H1 (cell line): ENCODE results near the gene RPS21. TPM values are rescaled to one million over a fixed set of nuclear protein-coding genes. Genes with fewer than 3 reads are reported as not detected.

ENCODE experiments used
- CTCF ChIA-PET: fragments of 300-600 bp; sonication (Branson Sonifier 250); formaldehyde crosslinking; loops from one replicate; lab custom pipeline; 2021; ENCODE audit not compliant: partially characterized antibody; lab: Charles Lee
- POLR2A ChIA-PET: fragments of 300-600 bp; sonication (Branson Sonifier 250); formaldehyde crosslinking; loops from one replicate; lab custom pipeline; 2021; ENCODE audit warnings: inconsistent platforms; ENCODE audit not compliant: partially characterized antibody; lab: Charles Lee
- DNase-seq, 2 experiments: peaks; one replicate each; pipeline versions ENCODE4 v3.0.0 to v3.0.0-alpha.2; 2010 to 2022; ENCODE audit warnings: low spot score in 2 of 2, low read depth in 1 of 2, mixed read lengths in 1 of 2
- FAIRE-seq: peaks from 2 replicates; lab custom pipeline; 2011; peaks lifted over from hg19 to GRCh38; lab: Jason Lieb, UNC
- H2AFZ ChIP-seq: 2 replicates; pipeline ENCODE4 v1.8.1; 2012; ENCODE audit warnings: low read length, inconsistent platforms
- H2AK5ac ChIP-seq: 2 replicates; pipeline ENCODE4 v1.6.1; 2013; ENCODE audit warnings: low read depth, low read length
- H2BK120ac ChIP-seq: replicated peaks from 2 replicates; pipeline ENCODE3; 2013; ENCODE audit warnings: low read depth, low read length, inconsistent platforms
- H2BK12ac ChIP-seq: 2 replicates; pipeline ENCODE4 v1.6.1; 2013; ENCODE audit warnings: low read depth, low read length
- H2BK15ac ChIP-seq: 2 replicates; pipeline ENCODE4 v1.6.1; 2013; ENCODE audit warnings: low read length
- H2BK20ac ChIP-seq: 2 replicates; pipeline ENCODE4 v1.6.1; 2013; ENCODE audit warnings: low read length
- H2BK5ac ChIP-seq: 2 replicates; pipeline ENCODE4 v1.6.1; 2013; ENCODE audit warnings: low read depth, low read length
- H3K14ac ChIP-seq: 2 replicates; pipeline ENCODE4 v1.6.1; 2013; ENCODE audit warnings: inconsistent platforms; ENCODE audit not compliant: insufficient read length
- H3K18ac ChIP-seq: 2 replicates; pipeline ENCODE4 v1.6.1; 2013; ENCODE audit warnings: low read length; ENCODE audit errors: extremely low read depth
- H3K23ac ChIP-seq: 2 replicates; pipeline ENCODE4 v1.6.1; 2013; ENCODE audit warnings: inconsistent platforms; ENCODE audit not compliant: insufficient read length
- H3K23me2 ChIP-seq: 2 replicates; pipeline ENCODE4 v1.6.1; 2013; ENCODE audit warnings: low read depth, low read length
- H3K27ac ChIP-seq: 2 replicates; pipeline ENCODE4 v1.6.1; 2011; ENCODE audit warnings: low read depth, low read length, inconsistent platforms
- H3K27me3 ChIP-seq, 4 experiments: replicated peaks in 1 of 4; 1 replicate in 1 of 4; 2 replicates in 3 of 4; pipeline versions ENCODE4 v1.6.1 to v1.8.1; 2011 to 2013; ENCODE audit warnings: low read length in 3 of 4, mild to moderate bottlenecking in 3 of 4, inconsistent platforms in 2 of 4, mixed read lengths in 2 of 4, moderate library complexity in 1 of 4; ENCODE audit not compliant: control insufficient read depth in 3 of 4, insufficient read depth in 3 of 4; ENCODE audit errors: extremely low read depth in 1 of 4
- H3K36me3 ChIP-seq, 4 experiments: 2 replicates each; pipeline versions ENCODE4 v1.6.1 to v1.8.1; 2011 to 2013; ENCODE audit warnings: mild to moderate bottlenecking in 4 of 4, low read length in 3 of 4, moderate library complexity in 2 of 4, control low read depth in 1 of 4, inconsistent platforms in 1 of 4; ENCODE audit not compliant: insufficient read depth in 4 of 4, control insufficient read depth in 2 of 4
- H3K4ac ChIP-seq: replicated peaks from 2 replicates; pipeline ENCODE3; 2013; ENCODE audit warnings: low read length, low read depth, mixed read lengths, inconsistent platforms; ENCODE audit not compliant: insufficient read length
- H3K4me1 ChIP-seq, 4 experiments: replicated peaks in 1 of 4; 1 replicate in 1 of 4; 2 replicates in 3 of 4; pipeline versions ENCODE4 v1.6.1 to v1.8.1; 2011 to 2013; ENCODE audit warnings: low read length in 3 of 4, inconsistent platforms in 2 of 4, mixed read lengths in 1 of 4; ENCODE audit not compliant: insufficient read depth in 4 of 4, control insufficient read depth in 3 of 4
- H3K4me2 ChIP-seq, 2 experiments: 2 replicates each; pipeline versions ENCODE4 v1.6.1 to v1.8.1; 2011 to 2013; ENCODE audit warnings: low read depth in 2 of 2, low read length in 2 of 2, control low read depth in 1 of 2, inconsistent platforms in 1 of 2, mild to moderate bottlenecking in 1 of 2; ENCODE audit not compliant: insufficient read depth in 1 of 2
- H3K4me3 ChIP-seq, 4 experiments: fragments of 200-600, 300-600 bp in 1 of 4; sonication (generic), shearing (Covaris generic), sonication (Bioruptor Twin) in 1 of 4; 2 replicates each; pipeline versions ENCODE4 v1.5.1 to v1.8.1; 2011 to 2016; ENCODE audit warnings: low read length in 4 of 4, low read depth in 3 of 4, control low read depth in 2 of 4, inconsistent platforms in 2 of 4, mild to moderate bottlenecking in 2 of 4, mixed read lengths in 1 of 4, moderate library complexity in 1 of 4; ENCODE audit not compliant: insufficient read depth in 2 of 4; ENCODE audit errors: extremely low read depth in 1 of 4
- H3K56ac ChIP-seq: replicated peaks from 2 replicates; pipeline ENCODE3; 2013; ENCODE audit warnings: low read depth, mild to moderate bottlenecking, mixed read lengths, low read length, inconsistent platforms; ENCODE audit not compliant: insufficient read length
- H3K79me1 ChIP-seq: 2 replicates; pipeline ENCODE4 v1.6.1; 2013; ENCODE audit warnings: low read depth, low read length, control low read depth
- H3K79me2 ChIP-seq, 2 experiments: 2 replicates each; pipeline versions ENCODE4 v1.6.1 to v1.8.1; 2012 to 2013; ENCODE audit warnings: low read length in 2 of 2, mild to moderate bottlenecking in 2 of 2, inconsistent platforms in 1 of 2; ENCODE audit not compliant: insufficient read depth in 2 of 2, control insufficient read depth in 1 of 2
- H3K9ac ChIP-seq, 4 experiments: replicated peaks in 1 of 4; 1 replicate in 1 of 4; 2 replicates in 3 of 4; pipeline versions ENCODE4 v1.6.1 to v1.8.1; 2011 to 2013; ENCODE audit warnings: low read depth in 3 of 4, low read length in 3 of 4, control low read depth in 2 of 4, mild to moderate bottlenecking in 2 of 4, moderate library complexity in 2 of 4, inconsistent platforms in 1 of 4; ENCODE audit errors: extremely low read depth in 1 of 4
- H3K9me3 ChIP-seq, 2 experiments: 2 replicates each; pipeline versions ENCODE4 v1.6.1 to v1.8.1; 2012 to 2013; ENCODE audit warnings: mild to moderate bottlenecking in 2 of 2, moderate library complexity in 2 of 2, control low read depth in 1 of 2, inconsistent platforms in 1 of 2, low read depth in 1 of 2, low read length in 1 of 2, mixed read lengths in 1 of 2; ENCODE audit not compliant: insufficient read depth in 2 of 2
- H4K20me1 ChIP-seq, 2 experiments: replicated peaks in 1 of 2; 2 replicates each; pipeline versions ENCODE3 to v1.8.1; 2011 to 2013; ENCODE audit warnings: inconsistent platforms in 2 of 2, low read length in 2 of 2, mild to moderate bottlenecking in 1 of 2; ENCODE audit not compliant: insufficient read depth in 2 of 2, control insufficient read depth in 1 of 2
- H4K5ac ChIP-seq: 2 replicates; pipeline ENCODE4 v1.6.1; 2013; ENCODE audit warnings: low read length, low read depth, mixed read lengths, inconsistent platforms; ENCODE audit not compliant: insufficient read length
- H4K8ac ChIP-seq: 2 replicates; pipeline ENCODE4 v1.8.0; 2013; ENCODE audit warnings: mild to moderate bottlenecking, moderate library complexity, low read length, inconsistent platforms; ENCODE audit not compliant: insufficient read depth; ENCODE audit errors: extremely low read depth
- H4K91ac ChIP-seq: replicated peaks from 2 replicates; pipeline ENCODE3; 2013; ENCODE audit warnings: low read length, mixed read lengths, inconsistent platforms; ENCODE audit not compliant: insufficient read length
- ASH2L ChIP-seq: fragments of 200-600, 300-600 bp; sonication (generic); IDR thresholded peaks from one replicate; pipeline ENCODE4 v1.7.1; 2017; ENCODE audit warnings: low read length
- JUN ChIP-seq: IDR thresholded peaks from 2 replicates; pipeline ENCODE4 v1.6.1; 2011; ENCODE audit warnings: low read depth, mild to moderate bottlenecking, improper control_type of control experiment, low read length
- PHF8 ChIP-seq: fragments of 200-600 bp; sonication (generic); conservative IDR thresholded peaks from 2 replicates; pipeline ENCODE4 v1.7.1; 2012; ENCODE audit warnings: low read depth, mild to moderate bottlenecking, inconsistent platforms, low read length, moderate library complexity
- RXRA ChIP-seq: IDR thresholded peaks from 2 replicates; pipeline ENCODE4 v1.6.1; 2011; ENCODE audit warnings: low read depth, mild to moderate bottlenecking, low read length, moderate library complexity; ENCODE audit not compliant: insufficient read depth
- WGBS, 2 experiments: shearing (Covaris generic) in 1 of 2; methylation state at CpG; one replicate each; pipeline versions ENCODE4 v1.1.6 to v1.1.7; 2013 to 2015; ENCODE audit warnings: low lambda C conversion rate in 2 of 2, mixed read lengths in 2 of 2, inconsistent platforms in 1 of 2, low coverage in 1 of 2, missing lambda C conversion rate in 1 of 2; ENCODE audit not compliant: insufficient replicate concordance in 2 of 2, insufficient coverage in 1 of 2, insufficient read length in 1 of 2; ENCODE audit errors: extremely low coverage in 1 of 2, missing lambda C conversion rate in 1 of 2; 5-methylcytosine and 5-hydroxymethylcytosine counted together
- polyA plus RNA-seq, 7 experiments: library from polyadenylated mRNA; depleted of rRNA in 3 of 7; stranded (reverse) in 5 of 7; unstranded in 2 of 7; fragments of >200 nt in 5 of 7; fragments of 200-250 nt in 2 of 7; gene quantifications; 1 replicate in 5 of 7; 2 replicates in 1 of 7; 4 replicates in 1 of 7; pipeline versions ENCODE4 v1.2.1 to v1.2.3, GENCODE V29; 2011 to 2013; ENCODE audit warnings: missing spikeins in 2 of 7, mixed read lengths in 2 of 7
- total RNA-seq: library from RNA; stranded (reverse); fragmentation: NEBNext Ultra II Directional; extraction: Animal tissue kit (Norgen Biotek cat#: 25700); gene quantifications from 2 replicates; pipeline ENCODE4 v1.2.1, GENCODE V29; 2021
- TF ChIP-seq, protein P1 (sequence below): IDR thresholded peaks from 2 replicates; pipeline ENCODE4 v1.6.1; 2011; ENCODE audit warnings: low read length, improper control_type of control experiment

RPS21 gene
- total and polyA plus RNA-seq, 2 of the 8 experiments (the other 6 are each of a cell fraction or from before 2014, with no cell fraction given) = 1,787 to 7,219 TPM

DNA sequence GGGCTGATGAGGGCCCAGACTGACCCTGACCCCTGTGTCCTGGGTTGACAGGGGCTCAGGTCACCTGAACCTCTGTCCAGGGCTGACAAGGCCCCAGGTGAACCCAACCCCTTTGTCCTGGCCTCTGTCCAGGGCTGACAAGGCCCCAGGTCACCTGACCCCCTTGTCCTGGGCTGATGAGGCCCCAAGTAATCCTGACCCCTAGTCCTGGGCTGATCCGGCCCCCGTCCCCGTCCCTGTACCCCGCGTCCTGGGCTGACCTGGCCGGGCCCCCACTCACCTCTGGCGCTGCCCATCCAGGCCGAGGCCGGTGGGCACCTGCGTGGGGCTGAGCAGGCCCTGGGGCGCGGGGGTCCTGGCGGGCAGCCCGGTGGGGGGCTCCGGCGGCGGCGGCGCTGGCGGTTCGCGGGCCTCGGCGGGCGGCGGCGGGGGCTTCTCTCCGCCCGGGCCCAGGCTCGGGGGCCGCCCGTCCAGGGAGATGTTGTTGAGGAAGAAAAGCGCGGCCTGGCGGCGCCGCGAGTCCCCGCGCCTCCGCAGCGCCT, 19.8 kb downstream of the RPS21 start:
- H2BK5ac ChIP-seq = no peak overlapping the region
- no peak overlapping the region for H4K5ac ChIP-seq
- peak overlapping the region; percentile 38 to 90 for H3K4me2 ChIP-seq
- H3K79me2 ChIP-seq = no peaks in the 10 kb centered on the region; a peak in 1 of 4 replicates
- H3K18ac ChIP-seq = no peak overlapping the region; the same call in 1 of the 2 replicates
- H2BK15ac ChIP-seq = no peak overlapping the region
- peak overlapping the region; percentile 60; the same call in 1 of the 2 replicates for H4K8ac ChIP-seq
- WGBS, 2 experiments = no CpG with 5 or more reads among the region's 42 CpGs
- H3K27me3 ChIP-seq = peaks cover 0 to 8% (median 1%) of the 10 kb centered on the region in 4 experiments; a peak in 2 of 7 replicates
- CTCF ChIA-PET = interaction anchor here (1.2 kb wide), 1 partner anchor 14 kb away, joined by 4 read pairs; no protein-coding TSS in a partner anchor
- no peaks in the 10 kb centered on the region; the same call in 1 of the 2 replicates for H3K23me2 ChIP-seq
- H3K9ac ChIP-seq = peak overlapping the region in 2 of 4 experiments; percentile 40 to 69; a peak in 2 of 7 replicates
- no peak overlapping the region for H3K23ac ChIP-seq
- POLR2A ChIA-PET = no interaction called here
- no peak overlapping the region for H2BK12ac ChIP-seq
- H3K27ac ChIP-seq = no peak overlapping the region
- no peaks in the 10 kb centered on the region for H3K36me3 ChIP-seq
- no peaks in the 10 kb centered on the region for H3K9me3 ChIP-seq
- H4K20me1 ChIP-seq = peaks cover 0 to 20% of the 10 kb centered on the region in 2 experiments
- H3K4ac ChIP-seq = no peak overlapping the region
- H3K56ac ChIP-seq = no peak overlapping the region
- H3K14ac ChIP-seq = no peak overlapping the region
- H2BK20ac ChIP-seq = no peak overlapping the region
- H3K4me1 ChIP-seq = peaks cover 0 to 27% (median 9%) of the 10 kb centered on the region in 4 experiments; a peak in 6 of 7 replicates
- H2BK120ac ChIP-seq = no peak overlapping the region
- H2AFZ ChIP-seq = no peak overlapping the region
- no peaks in the 10 kb centered on the region; the same call in 1 of the 2 replicates for H3K79me1 ChIP-seq
- H2AK5ac ChIP-seq = no peak overlapping the region
- FAIRE-seq (no peak), DNase-seq (no peak)
- H3K4me3 ChIP-seq = peak overlapping the region; percentile 52 to 71 (median 58)
- no peak for TF ChIP-seq RXRA
- TF ChIP-seq JUN = no peak
- TF ChIP-seq PHF8 = peak; percentile 34; the same call in 1 of the 2 replicates
- no peak for TF ChIP-seq ASH2L
- TF ChIP-seq, protein P1, sequence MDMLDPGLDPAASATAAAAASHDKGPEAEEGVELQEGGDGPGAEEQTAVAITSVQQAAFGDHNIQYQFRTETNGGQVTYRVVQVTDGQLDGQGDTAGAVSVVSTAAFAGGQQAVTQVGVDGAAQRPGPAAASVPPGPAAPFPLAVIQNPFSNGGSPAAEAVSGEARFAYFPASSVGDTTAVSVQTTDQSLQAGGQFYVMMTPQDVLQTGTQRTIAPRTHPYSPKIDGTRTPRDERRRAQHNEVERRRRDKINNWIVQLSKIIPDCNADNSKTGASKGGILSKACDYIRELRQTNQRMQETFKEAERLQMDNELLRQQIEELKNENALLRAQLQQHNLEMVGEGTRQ = no peak
- TF ChIP-seq, all 59 proteins: peak for 1
- H4K91ac ChIP-seq = no peak overlapping the region
